Embryonic facial prominence (tissue), 1 donor: ENCODE results near the gene TICAM2.
"Not testable (repeated sequence)": the region's sequence is repeated elsewhere in the genome, so short reads cannot be mapped to it uniquely, and the experiment has no call there.

Source experiments
- DNase-seq: peaks from one replicate; pipeline ENCODE4 v3.0.0-alpha.2; 2016; ENCODE audit errors: extremely low spot score

The TICAM2 gene

GRCh38 chr5:115601701-115602590 is at the start of gene TICAM2:
Gene TICAM2 (minus strand): TSS chr5:115602479. CDS start chr5:115581256, 21,223 bp downstream.
- DNase-seq = no peak

- no peak for DNase-seq
These were observed 47.3 kb upstream of the TICAM2 start for GRCh38 chr5:115649541-115649940.

GRCh38 chr5:115648056-115648455 is 45.8 kb upstream of the TICAM2 start:
- DNase-seq = no peak

GRCh38 chr5:115645386-115645785 is 43.1 kb upstream of the TICAM2 start:
- DNase-seq = not testable (repeated sequence)

GRCh38 chr5:115644046-115644445 is 41.8 kb upstream of the TICAM2 start:
- DNase-seq = no peak

GRCh38 chr5:115641948-115642347 is 39.7 kb upstream of the TICAM2 start:
- DNase-seq = no peak

- DNase-seq = no peak
These were observed 38.0 kb upstream of the TICAM2 start for GRCh38 chr5:115640274-115640673.

GRCh38 chr5:115639377-115639776 is 37.1 kb upstream of the TICAM2 start:
- DNase-seq = no peak

GRCh38 chr5:115637507-115637906 is 35.2 kb upstream of the TICAM2 start:
- no peak for DNase-seq

- no peak for DNase-seq
These were observed 33.7 kb upstream of the TICAM2 start for GRCh38 chr5:115636008-115636407.

- DNase-seq = peak; percentile 72
These were observed 32.3 kb upstream of the TICAM2 start for GRCh38 chr5:115634343-115635132.

- DNase-seq = no peak
These were observed 27.6 kb upstream of the TICAM2 start for GRCh38 chr5:115629903-115630302.

- no peak for DNase-seq
These were observed 25.1 kb upstream of the TICAM2 start for GRCh38 chr5:115627295-115627865.

GRCh38 chr5:115626445-115626823 is 24.2 kb upstream of the TICAM2 start:
- no peak for DNase-seq

- DNase-seq = peak; percentile 96
These were observed 23.5 kb upstream of the TICAM2 start, which contains the start of gene TMED7 for GRCh38 chr5:115625579-115626444. Gene TMED7 (minus strand): TSS chr5:115626036. CDS start chr5:115625792, 244 bp downstream.

GRCh38 chr5:115624994-115625393 is 22.7 kb upstream of the TICAM2 start:
- DNase-seq = no peak

- DNase-seq = no peak
These were observed 21.4 kb upstream of the TICAM2 start for GRCh38 chr5:115623658-115624057.

GRCh38 chr5:115621365-115621900 is 19.2 kb upstream of the TICAM2 start:
- DNase-seq = no peak

- DNase-seq = no peak
These were observed 14.6 kb upstream of the TICAM2 start for GRCh38 chr5:115616892-115617291.

- DNase-seq = no peak
These were observed 14.2 kb upstream of the TICAM2 start for GRCh38 chr5:115616472-115616871.

- DNase-seq = no peak
These were observed 9.6 kb upstream of the TICAM2 start for GRCh38 chr5:115611873-115612272.
